HCT116 (cell line): ENCODE measurements around the gene CTNNA2. TPM values are rescaled to one million over a fixed set of nuclear protein-coding genes. Genes with fewer than 3 reads are reported as not detected.

Experiments
- ATAC-seq: fragments of 200-7000 bp; cut with Tn5 transposase; 2 replicates; pipeline ENCODE4 v1.9.1; 2020; ENCODE audit warnings: mild to moderate bottlenecking, moderate library complexity
- BruUV-seq: library from RNA; stranded (reverse); fragments of 400-500 nt; replicated peaks from 2 replicates; lab custom pipeline; 2021; lab: Mats Ljungman, UMichigan
- CTCF ChIA-PET: fragments of 300-600 bp; sonication (Branson Sonifier 250); formaldehyde crosslinking; loops from one replicate; lab custom pipeline; 2021; ENCODE audit warnings: antibody characterized with exemption; lab: Charles Lee
- POLR2A ChIA-PET: fragments of 300-600, 350-600 bp; sonication (Branson Sonifier 250); formaldehyde crosslinking; loops from one replicate; lab custom pipeline; 2021; ENCODE audit warnings: antibody characterized with exemption; lab: Charles Lee
- RAD21 ChIA-PET, 2 experiments: fragments of 300-600 bp; sonication (Branson Sonifier 250); formaldehyde crosslinking; loops; one replicate each; lab custom pipeline; 2023; ENCODE audit warnings: low total read pairs in 2 of 2; ENCODE audit not compliant: uncharacterized antibody in 2 of 2, unreplicated experiment in 2 of 2, low non-redundant PET in 1 of 2; lab: Charles Lee
- DNase-seq: peaks from one replicate; pipeline ENCODE4 v3.0.0-alpha.2; 2010; ENCODE audit warnings: low read depth, low spot score
- H2AFZ ChIP-seq: fragments of 200-600 bp; shearing (Covaris generic), sonication (generic); 2 replicates; pipeline ENCODE4 v1.6.1; 2017; ENCODE audit warnings: low read depth, mixed run types, mixed read lengths, antibody characterized with exemption, low read length; ENCODE audit not compliant: poor library complexity, severe bottlenecking
- H3K27ac ChIP-seq: 2 replicates; pipeline ENCODE4 v1.5.1; 2012; ENCODE audit warnings: low read depth, low read length
- H3K27me3 ChIP-seq: fragments of 200-600 bp; sonication (generic); 2 replicates; pipeline ENCODE4 v1.6.1; 2016; ENCODE audit warnings: mixed run types, low read length, mixed read lengths; ENCODE audit not compliant: insufficient read depth
- H3K36me3 ChIP-seq, 2 experiments: fragments of 200-500 bp in 1 of 2; fragments of 200-600 bp in 1 of 2; sonication (Bioruptor generic) in 1 of 2; sonication (generic) in 1 of 2; 2 replicates each; pipeline versions ENCODE4 v1.5.1 to v1.6.1; 2014 to 2016; ENCODE audit warnings: low read length in 2 of 2, inconsistent platforms in 1 of 2, mixed read lengths in 1 of 2, mixed run types in 1 of 2; ENCODE audit not compliant: insufficient read depth in 2 of 2, control insufficient read depth in 1 of 2
- H3K4me1 ChIP-seq, 2 experiments: fragments of 200-600 bp in 1 of 2; sonication (generic) in 1 of 2; 2 replicates each; pipeline versions ENCODE4 v1.5.1 to v1.6.1; 2012 to 2017; ENCODE audit warnings: low read length in 2 of 2, inconsistent platforms in 1 of 2, mild to moderate bottlenecking in 1 of 2, mixed read lengths in 1 of 2, mixed run types in 1 of 2, moderate library complexity in 1 of 2; ENCODE audit not compliant: insufficient read depth in 2 of 2, control insufficient read depth in 1 of 2
- H3K4me2 ChIP-seq: fragments of 200-600 bp; sonication (generic); 2 replicates; pipeline ENCODE4 v1.6.1; 2017; ENCODE audit warnings: mixed run types, low read length, mixed read lengths
- H3K4me3 ChIP-seq, 2 experiments: fragments of 200-600 bp in 1 of 2; sonication (generic) in 1 of 2; replicated peaks in 1 of 2; 2 replicates each; pipeline ENCODE4 v1.5.1; 2011 to 2016; ENCODE audit warnings: low read length in 2 of 2, control low read depth in 1 of 2, low read depth in 1 of 2, mild to moderate bottlenecking in 1 of 2, mixed read lengths in 1 of 2, mixed run types in 1 of 2
- H3K79me2 ChIP-seq: fragments of 200-600 bp; sonication (generic); 2 replicates; pipeline ENCODE4 v1.6.1; 2017; ENCODE audit warnings: mild to moderate bottlenecking, mixed run types, low read length, moderate library complexity, mixed read lengths; ENCODE audit not compliant: insufficient read depth
- H3K9ac ChIP-seq: fragments of 200-600 bp; sonication (generic); 2 replicates; pipeline ENCODE4 v1.6.1; 2016; ENCODE audit warnings: low read length, mixed read lengths
- H3K9me2 ChIP-seq: fragments of 200-600 bp; sonication (generic), shearing (Covaris generic); 2 replicates; pipeline ENCODE4 v1.6.1; 2017; ENCODE audit warnings: mixed run types, mild to moderate bottlenecking, moderate library complexity; ENCODE audit not compliant: insufficient read depth
- H3K9me3 ChIP-seq, 2 experiments: fragments of 200-500 bp in 1 of 2; fragments of 200-600 bp in 1 of 2; sonication (Bioruptor generic) in 1 of 2; sonication (generic) in 1 of 2; 2 replicates each; pipeline ENCODE4 v1.6.1; 2014 to 2017; ENCODE audit warnings: low read length in 2 of 2, mixed read lengths in 2 of 2, inconsistent platforms in 1 of 2, low read depth in 1 of 2, mild to moderate bottlenecking in 1 of 2, mixed run types in 1 of 2, moderate library complexity in 1 of 2; ENCODE audit not compliant: control insufficient read depth in 1 of 2, insufficient read depth in 1 of 2
- H4K20me1 ChIP-seq: fragments of 200-600 bp; sonication (generic), shearing (Covaris generic); 2 replicates; pipeline ENCODE4 v1.6.1; 2017; ENCODE audit warnings: mixed run types, mild to moderate bottlenecking, moderate library complexity; ENCODE audit not compliant: insufficient read depth
- ATF3 ChIP-seq: IDR thresholded peaks from 2 replicates; pipeline ENCODE4 v1.6.1; 2012
- CEBPB ChIP-seq: IDR thresholded peaks from 2 replicates; pipeline ENCODE4 v1.6.1; 2012; ENCODE audit warnings: low read depth
- CTCF ChIP-seq, 3 experiments: fragments of 200-600 bp in 1 of 3; sonication (generic) in 1 of 3; IDR thresholded peaks in 2 of 3; conservative IDR thresholded peaks in 1 of 3; 2 replicates each; pipeline ENCODE4 v1.5.1; 2012 to 2017; ENCODE audit warnings: low read depth in 2 of 3, low read length in 2 of 3, antibody characterized with exemption in 1 of 3, borderline replicate concordance in 1 of 3, control low read depth in 1 of 3, mild to moderate bottlenecking in 1 of 3, mixed read lengths in 1 of 3, mixed run types in 1 of 3, moderate library complexity in 1 of 3; ENCODE audit not compliant: insufficient read depth in 1 of 3
- EGR1 ChIP-seq: IDR thresholded peaks from 2 replicates; pipeline ENCODE4 v1.6.1; 2012; ENCODE audit warnings: low read depth
- EZH2 ChIP-seq: fragments of 200-600 bp; sonication (generic); IDR thresholded peaks from 2 replicates; pipeline ENCODE4 v1.6.1; 2017; ENCODE audit warnings: antibody characterized with exemption, mixed run types
- EZH2phosphoT487 ChIP-seq: fragments of 200-600 bp; IDR thresholded peaks from 2 replicates; pipeline ENCODE4 v1.6.1; 2018; ENCODE audit warnings: antibody characterized with exemption, borderline replicate concordance
- FOSL1 ChIP-seq: IDR thresholded peaks from 2 replicates; pipeline ENCODE4 v1.6.1; 2012; ENCODE audit warnings: low read depth
- JUND ChIP-seq: IDR thresholded peaks from 2 replicates; pipeline ENCODE4 v1.6.1; 2012
- POLR2A ChIP-seq: IDR thresholded peaks from 2 replicates; pipeline ENCODE4 v1.7.0; 2011; ENCODE audit warnings: borderline replicate concordance; ENCODE audit not compliant: insufficient read depth, insufficient read length; ENCODE audit errors: extremely low read depth
- RAD21 ChIP-seq: IDR thresholded peaks from 2 replicates; pipeline ENCODE4 v1.6.1; 2012; ENCODE audit warnings: low read depth, mild to moderate bottlenecking
- REST ChIP-seq: IDR thresholded peaks from 2 replicates; pipeline ENCODE4 v1.6.1; 2012; ENCODE audit warnings: low read depth
- SP1 ChIP-seq: IDR thresholded peaks from 2 replicates; pipeline ENCODE4 v1.6.1; 2012; ENCODE audit warnings: low read depth
- TCF7L2 ChIP-seq: IDR thresholded peaks from 2 replicates; pipeline ENCODE4 v1.7.0; 2011; ENCODE audit warnings: borderline replicate concordance, inconsistent platforms; ENCODE audit not compliant: insufficient read depth, insufficient read length; ENCODE audit errors: extremely low read depth
- YY1 ChIP-seq: IDR thresholded peaks from 2 replicates; pipeline ENCODE4 v1.6.1; 2011; ENCODE audit warnings: low read length, low read depth, moderate library complexity, mild to moderate bottlenecking; ENCODE audit not compliant: insufficient replicate concordance; ENCODE audit errors: extremely low read depth
- ZFX ChIP-seq: fragments of 450-650 bp; IDR thresholded peaks from 2 replicates; pipeline ENCODE4 v1.6.1; 2017
- intact Hi-C: fragments of 100-400 bp; cut with micrococcal nuclease; formaldehyde crosslinking; loops from 2 replicates; pipeline ENCODE4 v1.10.0; 2022
- total RNA-seq: library from RNA; stranded (reverse); gene quantifications from one replicate; pipeline ENCODE4 v1.2.1, GENCODE V29; 2021; ENCODE audit not compliant: unreplicated experiment

The CTNNA2 gene
- total RNA-seq, 1 experiment from 2014 or later, result not detected

GRCh38 chr2:79580175-79580574 lies 67.3 kb downstream of the CTNNA2 start:
- POLR2A ChIA-PET, result no interaction called here
- Histone ChIP-seq H3K9me3 (peaks cover 8 to 9% of the 10 kb centered on the region in 2 experiments; a peak in 2 of 4 replicates), H3K79me2 (no peaks in the 10 kb centered on the region), H3K9me2 (no peaks in the 10 kb centered on the region), H3K4me3 (no peak overlapping the region), H3K4me1 (no peaks in the 10 kb centered on the region), H3K4me2 (no peak overlapping the region), H3K36me3 (no peaks in the 10 kb centered on the region), H2AFZ (no peak overlapping the region), H3K9ac (no peak overlapping the region), H3K27me3 (no peaks in the 10 kb centered on the region), H4K20me1 (no peaks in the 10 kb centered on the region), H3K27ac (no peak overlapping the region)
- no peak for TF ChIP-seq ZFX
- no peak for TF ChIP-seq YY1
- no peak for TF ChIP-seq CEBPB
- no peak for TF ChIP-seq ATF3
- no peak for TF ChIP-seq JUND
- TF ChIP-seq EZH2, result no peak
- TF ChIP-seq EGR1, result no peak
- TF ChIP-seq FOSL1, result no peak
- TF ChIP-seq CTCF (IDR thresholded peaks at IDR 0.05 in 2 of 3, conservative IDR thresholded peaks at IDR 0.05 in 1 of 3; ENCODE audit: borderline replicate concordance in 1 of 3, insufficient read depth in 1 of 3, low read depth in 2 of 3, low read length in 2 of 3), result no peak
- no peak for TF ChIP-seq TCF7L2
- no peak for TF ChIP-seq SP1
- no peak for TF ChIP-seq EZH2phosphoT487
- TF ChIP-seq POLR2A, result no peak
- no peak for TF ChIP-seq REST
- TF ChIP-seq RAD21, result no peak
- CTCF ChIA-PET, result no interaction called here
- RAD21 ChIA-PET, result no interaction called here
- ATAC-seq (no peak), DNase-seq (no peak)
- BruUV-seq, result no TSS peak
- intact Hi-C loops, result no loop called here
